Lung (tissue), 12 donors: ENCODE measurements around the gene NAB2. TPM values are rescaled to one million over a fixed set of nuclear protein-coding genes. Genes with fewer than 3 reads are reported as not detected.
A peak's percentile ranks its signal among the peaks of the same experiment; 100 is the strongest.

Source experiments
- ATAC-seq: fragments of 200-7000 bp; cut with Tn5 transposase; one replicate; pipeline ENCODE4 v1.9.1; 2020; ENCODE audit warnings: moderate number of reproducible peaks; ENCODE audit not compliant: insufficient read depth, low FRiP score
- DNase-seq, 3 donors: peaks; one replicate each; pipeline ENCODE4 v3.0.0-alpha.2; 2013 to 2017
- H3K27ac ChIP-seq, 2 donors: one replicate each; pipeline ENCODE4 v1.5.1; 2013; ENCODE audit warnings: mild to moderate bottlenecking in 2 of 2, moderate library complexity in 2 of 2, control low read depth in 1 of 2, inconsistent platforms in 1 of 2, low read depth in 1 of 2, low read length in 1 of 2
- H3K27me3 ChIP-seq, 3 donors: one replicate each; pipeline ENCODE4 v1.5.1; 2013; ENCODE audit warnings: low read length in 2 of 3; ENCODE audit not compliant: control insufficient read depth in 3 of 3, insufficient read depth in 3 of 3
- H3K36me3 ChIP-seq, 4 donors: one replicate each; pipeline ENCODE4 v1.5.1; 2013; ENCODE audit warnings: low read length in 4 of 4, mild to moderate bottlenecking in 1 of 4, moderate library complexity in 1 of 4; ENCODE audit not compliant: control insufficient read depth in 4 of 4, insufficient read depth in 4 of 4
- H3K4me1 ChIP-seq, 5 donors: one replicate each; pipeline ENCODE4 v1.5.1; 2013; ENCODE audit warnings: low read length in 5 of 5, mild to moderate bottlenecking in 2 of 5, moderate library complexity in 1 of 5; ENCODE audit not compliant: control insufficient read depth in 5 of 5, insufficient read depth in 5 of 5
- H3K4me3 ChIP-seq: one replicate; pipeline ENCODE4 v1.5.1; 2013; ENCODE audit warnings: mild to moderate bottlenecking, control low read depth, moderate library complexity
- H3K9ac ChIP-seq, 2 donors: one replicate each; pipeline ENCODE4 v1.5.1; 2013; ENCODE audit warnings: low read length in 2 of 2, control low read depth in 1 of 2; ENCODE audit not compliant: insufficient read depth in 1 of 2
- H3K9me3 ChIP-seq, 4 donors: one replicate each; pipeline ENCODE4 v1.5.1; 2013; ENCODE audit warnings: low read length in 3 of 4, mild to moderate bottlenecking in 1 of 4, moderate library complexity in 1 of 4; ENCODE audit not compliant: control insufficient read depth in 4 of 4, insufficient read depth in 3 of 4
- CTCF ChIP-seq: IDR thresholded peaks from 2 replicates; pipeline ENCODE4 v1.5.1; 2012; ENCODE audit warnings: mild to moderate bottlenecking; ENCODE audit errors: control extremely low read depth, extremely low read depth
- WGBS, 2 donors: extraction: QIAGEN DNeasy Blood & Tissue Kit; methylation state at CpG; one replicate each; pipeline ENCODE4 v1.1.7; 2013; 5-methylcytosine and 5-hydroxymethylcytosine counted together
- polyA plus RNA-seq, 2 donors: library from polyadenylated mRNA; stranded (reverse); fragments of 200-250 nt; gene quantifications; one replicate each; pipeline ENCODE4 v1.2.1, GENCODE V29; 2013
- total RNA-seq, 2 donors: library from RNA; depleted of rRNA in 1 of 2; stranded (reverse); fragments of >200 nt in 1 of 2; gene quantifications; one replicate each; pipeline ENCODE4 v1.2.1, GENCODE V29; 2014 to 2021
- donor health status: control.
- donor health status: control.
- donor health status: Bipolar disorder and iron deficiency.
- donor health status: healthy.
- donor health status: DM: yes; HTN: yes; CAD: no.

NAB2 gene
- total and polyA plus RNA-seq, 4 donors = 16.7 to 51.3 (median 38.9) TPM

DNA sequence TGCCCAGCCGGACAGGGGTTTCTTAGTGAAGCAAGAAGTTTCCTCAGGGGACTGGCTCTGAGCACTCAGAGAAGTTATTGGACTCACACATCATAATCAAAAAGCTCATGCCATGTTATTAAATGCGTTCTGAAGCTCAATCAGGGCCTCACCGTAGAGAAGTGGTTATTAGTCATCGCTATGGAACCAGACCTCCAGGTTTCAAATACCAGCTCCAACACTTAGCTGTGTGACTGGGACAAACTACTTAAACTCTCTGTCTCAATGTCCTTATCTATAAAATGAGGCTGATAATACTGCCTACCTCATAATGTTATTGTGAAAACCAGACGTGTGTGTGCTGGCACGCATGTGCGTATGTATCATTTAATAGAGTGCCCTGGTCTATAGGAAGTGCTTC lies 14.9 kb downstream of the NAB2 start:
- H3K27me3 ChIP-seq = no peaks in the 10 kb centered on the region
- no peak overlapping the region for H3K27ac ChIP-seq
- WGBS, 2 donors = 90 to 96% methylated on average over 7 of the region's 7 CpGs
- H3K4me3 ChIP-seq = no peak overlapping the region
- H3K36me3 ChIP-seq = peaks cover 0 to 65% (median 40%) of the 10 kb centered on the region in 4 donors
- no peak for ATAC-seq
- TF ChIP-seq CTCF = no peak
- H3K9me3 ChIP-seq = no peaks in the 10 kb centered on the region
- peaks cover 0 to 8% (median 0%) of the 10 kb centered on the region in 5 donors for H3K4me1 ChIP-seq
- no peak for DNase-seq
- no peak overlapping the region for H3K9ac ChIP-seq

GRCh38 chr12:57104292-57104910 lies 15.5 kb downstream of the NAB2 start:
- TF ChIP-seq CTCF = no peak
- 97 to 98% methylated on average over 12 of the region's 12 CpGs for WGBS, 2 donors
- Histone ChIP-seq H3K27ac (peak overlapping the region in 1 of 2 donors; percentile 4), H3K36me3 (peaks cover 0 to 63% (median 35%) of the 10 kb centered on the region in 4 donors), H3K9me3 (no peaks in the 10 kb centered on the region), H3K4me3 (no peak overlapping the region), H3K4me1 (peaks cover 0 to 8% (median 3%) of the 10 kb centered on the region in 5 donors), H3K9ac (no peak overlapping the region), H3K27me3 (no peaks in the 10 kb centered on the region)
- ATAC-seq = no peak
- DNase-seq = no peak

GRCh38 chr12:57105011-57105753 lies 16.3 kb downstream of the NAB2 start:
- no peak overlapping the region for H3K27ac ChIP-seq
- H3K9me3 ChIP-seq = no peaks in the 10 kb centered on the region
- peaks cover 0 to 57% (median 29%) of the 10 kb centered on the region in 4 donors for H3K36me3 ChIP-seq
- no peak for DNase-seq
- WGBS, 2 donors = 96 to 98% methylated on average over 14 of the region's 14 CpGs
- H3K27me3 ChIP-seq = no peaks in the 10 kb centered on the region
- H3K4me1 ChIP-seq = peaks cover 0 to 9% (median 8%) of the 10 kb centered on the region in 5 donors
- no peak for TF ChIP-seq CTCF
- ATAC-seq = no peak
- H3K4me3 ChIP-seq = no peak overlapping the region
- H3K9ac ChIP-seq = no peak overlapping the region
